ENCODE measurements around the gene ARHGAP8.

DNA sequence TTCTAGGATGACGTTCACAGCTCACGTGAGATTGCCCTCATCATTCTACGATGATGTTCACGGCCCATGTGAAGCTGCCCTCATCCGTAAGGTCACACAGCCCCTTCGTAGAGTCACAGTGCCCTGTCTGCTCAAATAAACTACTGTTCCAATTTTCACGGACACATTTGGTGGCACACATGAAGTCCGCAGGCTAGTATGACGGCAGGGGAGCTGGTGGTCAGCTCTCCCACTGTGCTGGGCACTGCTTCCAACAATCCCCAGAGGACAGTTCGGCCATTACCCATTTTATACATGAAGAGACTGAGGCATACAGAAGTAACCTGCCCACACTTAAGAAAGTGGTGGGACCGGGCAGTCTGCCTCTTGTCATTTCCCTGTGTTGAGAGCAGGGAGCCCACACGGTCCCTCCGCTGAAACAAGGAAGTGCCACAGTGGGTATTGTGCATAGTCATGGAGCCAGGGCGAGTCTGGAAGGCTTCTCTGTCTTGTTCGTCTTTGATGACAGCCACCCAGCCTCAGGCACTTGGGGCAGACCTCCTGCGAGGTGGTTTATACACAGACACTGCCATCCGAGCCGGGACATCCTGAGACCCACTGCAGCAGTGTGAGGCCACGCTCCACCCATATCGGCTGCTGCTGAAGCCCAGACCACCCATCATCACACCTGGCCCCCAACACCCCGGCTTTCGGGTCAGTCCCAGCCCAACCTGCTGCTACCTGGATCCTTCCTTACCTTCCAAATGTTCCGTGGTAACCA is 143.1 kb downstream of the ARHGAP8 start:
- TF ChIP-seq POLR2AphosphoS5 (IDR thresholded peaks at IDR 0.05; ENCODE audit: borderline replicate concordance, low read depth, low read length) (no peak), EZH2 (IDR thresholded peaks at IDR 0.05) (no peak)

All from SK-N-MC (cell line).